Measurements from ENCODE around the gene HIGD2B. TPM values are rescaled to one million over a fixed set of nuclear protein-coding genes. Genes with fewer than 3 reads are reported as not detected.
"Not testable (repeated sequence)": the region's sequence is repeated elsewhere in the genome, so short reads cannot be mapped to it uniquely, and the experiment has no call there.

The HIGD2B gene
- total RNA-seq, 1 experiment from 2014 or later = not detected

- no peak for TF ChIP-seq ZNF532 (CRISPR knock-in tag; IDR thresholded peaks at IDR 0.05; ENCODE audit: borderline replicate concordance)
- TF ChIP-seq AFF4 (CRISPR knock-in tag; IDR thresholded peaks at IDR 0.05; ENCODE audit: borderline replicate concordance) = no peak
- TF ChIP-seq RELA (CRISPR knock-in tag; IDR thresholded peaks at IDR 0.05; ENCODE audit: borderline replicate concordance) = no peak
- TF ChIP-seq TEAD4 (CRISPR knock-in tag; IDR thresholded peaks at IDR 0.05) = no peak
- TF ChIP-seq KAT7 (CRISPR knock-in tag; IDR thresholded peaks at IDR 0.05; ENCODE audit: borderline replicate concordance) = no peak
- TF ChIP-seq NFE2L1 (CRISPR knock-in tag; IDR thresholded peaks at IDR 0.05) = no peak
- no peak for TF ChIP-seq ZNF416 (CRISPR knock-in tag; IDR thresholded peaks at IDR 0.05)
These were observed 42.8 kb upstream of the HIGD2B start (continued) for GRCh38 chr15:72728821-72729220.

GRCh38 chr15:72728249-72728648, 42.3 kb upstream of the HIGD2B start:
- H3K4me1 Mint-ChIP-seq; H3K27ac Mint-ChIP-seq; ATAC-seq; DNase-seq (ENCODE audit: low spot score); H3K4me3 Mint-ChIP-seq; POLR2A ChIA-PET; H3K9me3 Mint-ChIP-seq; H3K27me3 Mint-ChIP-seq (ENCODE audit: low read depth): not testable (repeated sequence)
- H3K36me3 Mint-ChIP-seq = peaks cover 33% of the 10 kb centered on the region
- CTCF ChIA-PET = interaction anchor here (1.0 to 1.3 kb wide), 2 partner anchors 57 to 537 kb away, joined by 3 read pairs; no protein-coding TSS in a partner anchor

GRCh38 chr15:72727154-72727553, 41.2 kb upstream of the HIGD2B start:
- H3K27me3 Mint-ChIP-seq (ENCODE audit: low read depth) = no peaks in the 10 kb centered on the region
- H3K27ac Mint-ChIP-seq = no peak overlapping the region
- no peaks in the 10 kb centered on the region for H3K9me3 Mint-ChIP-seq
- peaks cover 10% of the 10 kb centered on the region for H3K4me1 Mint-ChIP-seq
- POLR2A ChIA-PET = no interaction called here
- H3K4me3 Mint-ChIP-seq = no peak overlapping the region
- DNase-seq (ENCODE audit: low spot score) = no peak
- no peak for ATAC-seq
- H3K36me3 Mint-ChIP-seq = peaks cover 26% of the 10 kb centered on the region
- CTCF ChIA-PET = interaction anchor here (1.1 kb wide), 1 partner anchor 546 kb away, joined by 3 read pairs; no protein-coding TSS in a partner anchor
- TF ChIP-seq ZNF232 (CRISPR knock-in tag; IDR thresholded peaks at IDR 0.05) (no peak), TEAD4 (CRISPR knock-in tag; IDR thresholded peaks at IDR 0.05) (no peak), ZMAT4 (CRISPR knock-in tag; IDR thresholded peaks at IDR 0.05) (no peak), ATF6 (CRISPR knock-in tag; IDR thresholded peaks at IDR 0.05) (no peak), NFYB (CRISPR knock-in tag; conservative IDR thresholded peaks at IDR 0.05; ENCODE audit: low read depth) (no peak), E2F5 (CRISPR knock-in tag; IDR thresholded peaks at IDR 0.05) (no peak), JUN (CRISPR knock-in tag; IDR thresholded peaks at IDR 0.05) (no peak), ERG (CRISPR knock-in tag; IDR thresholded peaks at IDR 0.05) (no peak), E2F4 (CRISPR knock-in tag; IDR thresholded peaks at IDR 0.05; ENCODE audit: borderline replicate concordance, low read depth) (no peak), ZNF396 (CRISPR knock-in tag; IDR thresholded peaks at IDR 0.05; ENCODE audit: borderline replicate concordance) (no peak), CREM (CRISPR knock-in tag; IDR thresholded peaks at IDR 0.05) (no peak)
